ENCODE data around the gene DMRTC1B.
"Not testable (repeated sequence)": the region's sequence is repeated elsewhere in the genome, so short reads cannot be mapped to it uniquely, and the experiment has no call there.

DMRTC1B gene

GRCh38 chrX:72776653-72777466, at the start of gene DMRTC1B:
DMRTC1B (plus strand) TSS chrX:72776890; CDS start chrX:72845136, 68,246 bp downstream.
- not testable (repeated sequence) for DNase-seq

GRCh38 chrX:72727846-72728245, 48.8 kb upstream of the DMRTC1B start:
- DNase-seq = no peak

DNA sequence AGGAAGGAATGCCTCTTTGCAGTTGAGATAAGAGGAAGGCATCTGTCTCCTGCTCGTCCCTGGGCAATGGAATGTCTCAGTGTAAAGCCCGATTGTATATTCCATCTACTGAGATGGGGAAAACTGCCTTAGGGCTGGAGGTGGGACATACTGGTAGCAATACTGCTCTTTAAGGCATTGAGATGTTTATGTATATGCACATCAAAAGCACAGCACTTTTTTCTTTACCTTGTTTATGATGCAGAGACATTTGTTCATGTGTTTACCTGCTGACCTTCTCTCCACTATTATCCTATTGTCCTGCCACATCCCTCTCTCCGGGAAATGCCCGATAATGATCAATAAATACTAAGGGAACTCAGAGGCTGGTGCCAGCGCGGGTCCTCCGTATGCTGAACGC, 43.1 kb upstream of the DMRTC1B start:
- DNase-seq = not testable (repeated sequence)

- no peak for DNase-seq
These were observed 41.1 kb upstream of the DMRTC1B start for GRCh38 chrX:72735561-72735960.

- DNase-seq = not testable (repeated sequence)
These were observed 31.1 kb upstream of the DMRTC1B start for GRCh38 chrX:72745546-72745945.

GRCh38 chrX:72748545-72748944, 28.1 kb upstream of the DMRTC1B start:
- DNase-seq = not testable (repeated sequence)

GRCh38 chrX:72760454-72760853, 16.2 kb upstream of the DMRTC1B start:
- not testable (repeated sequence) for DNase-seq

DNA sequence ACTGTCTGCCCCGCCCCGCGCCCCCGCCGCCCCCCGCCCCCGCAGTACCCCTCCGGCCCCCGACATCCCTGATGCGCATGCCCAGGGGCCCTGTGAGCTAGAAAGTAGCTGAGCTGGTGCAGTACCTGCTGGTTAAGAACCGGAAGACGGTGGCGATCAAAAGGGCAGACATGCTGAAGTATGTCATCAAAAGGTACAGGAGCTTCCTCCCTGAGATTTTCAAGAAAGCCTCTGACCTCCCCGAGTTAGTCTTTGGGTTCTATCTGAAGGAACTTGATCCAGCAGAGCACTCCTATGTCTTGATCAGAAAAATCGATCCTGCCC, 739 bp downstream of the DMRTC1B start:
- DNase-seq = not testable (repeated sequence)

- not testable (repeated sequence) for DNase-seq
These were observed 1.5 kb downstream of the DMRTC1B start for GRCh38 chrX:72778146-72778545.

GRCh38 chrX:72782560-72782959, 5.9 kb downstream of the DMRTC1B start, which contains the start of gene FAM236B:
FAM236B (minus strand) TSS chrX:72782660; CDS start chrX:72782560, 100 bp downstream.
- DNase-seq = not testable (repeated sequence)

DNA sequence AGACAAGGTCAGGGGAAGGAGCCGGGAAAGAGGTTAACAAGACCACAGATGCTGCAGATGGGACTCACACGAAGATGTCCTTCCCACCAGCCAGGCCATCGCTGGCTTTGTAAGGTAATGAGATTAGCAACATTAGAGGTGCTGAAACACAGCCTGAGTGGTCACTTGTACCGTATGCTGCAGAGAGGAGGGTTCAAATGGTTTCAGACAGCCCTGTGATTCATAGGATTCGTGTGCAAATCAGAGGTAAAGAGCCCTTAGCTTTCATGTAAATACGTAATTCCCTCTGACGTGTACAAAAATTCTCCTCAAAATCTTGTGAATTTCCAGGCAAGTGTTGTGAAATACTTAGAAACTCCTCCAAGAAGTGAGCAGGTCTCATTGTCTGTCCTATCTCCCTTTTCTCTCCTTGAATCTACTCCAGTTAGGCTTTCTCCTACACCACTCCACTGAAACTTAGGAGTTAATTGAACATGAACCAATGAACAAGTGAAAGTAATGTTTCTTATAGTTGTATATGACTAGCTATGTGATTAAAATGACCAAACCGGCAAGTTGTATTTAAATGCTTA, 6.8 kb downstream of the DMRTC1B start:
- not testable (repeated sequence) for DNase-seq

GRCh38 chrX:72783964-72784363, 7.3 kb downstream of the DMRTC1B start:
- not testable (repeated sequence) for DNase-seq

GRCh38 chrX:72788142-72788541, 11.5 kb downstream of the DMRTC1B start:
- not testable (repeated sequence) for DNase-seq

DNA sequence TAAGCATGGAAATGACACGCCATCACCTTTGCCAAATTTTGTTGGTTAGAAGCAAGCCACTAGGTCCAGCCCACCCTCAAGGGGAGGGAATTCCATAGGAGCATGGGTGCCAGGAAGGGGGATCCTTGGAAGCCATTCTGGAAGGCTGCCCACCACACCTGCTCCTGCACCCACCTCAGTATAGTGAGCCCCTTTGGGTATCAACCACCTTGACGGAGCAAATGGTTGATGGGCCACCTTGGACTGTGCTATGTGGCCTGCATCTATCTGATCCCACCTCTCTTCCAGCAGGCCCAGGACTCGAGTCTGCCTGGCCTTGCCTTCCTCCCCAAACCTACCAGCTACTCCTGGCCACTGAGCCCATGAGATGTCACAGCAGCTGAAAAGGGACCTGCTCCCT, 13.7 kb downstream of the DMRTC1B start:
- DNase-seq = not testable (repeated sequence)

DNA sequence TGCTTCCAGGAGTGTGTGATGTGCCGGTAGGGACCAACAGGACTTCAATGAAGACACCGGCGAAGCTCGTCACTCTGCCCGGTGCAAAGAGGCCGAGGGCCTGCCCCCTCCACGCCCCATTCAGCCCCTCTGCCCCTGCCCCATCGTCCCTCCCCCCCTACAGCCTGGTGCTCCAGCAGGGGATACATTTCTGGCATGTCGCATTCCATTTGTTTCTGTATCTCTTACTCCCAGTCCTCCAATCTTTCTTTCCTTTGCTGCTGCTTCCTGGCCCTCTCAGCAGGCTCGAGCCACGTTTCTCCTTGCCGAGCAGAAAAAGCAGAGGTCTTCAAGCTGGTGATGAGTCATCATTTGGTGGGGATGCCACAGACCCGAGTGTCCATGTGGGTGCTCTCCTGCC, 31.4 kb downstream of the DMRTC1B start, which contains the start of gene FAM236D:
TSS of gene FAM236D (minus strand) at position 101 of the 400 bp plus-strand sequence. CDS start at position 1, 100 bp downstream.
- DNase-seq = not testable (repeated sequence)

DNA sequence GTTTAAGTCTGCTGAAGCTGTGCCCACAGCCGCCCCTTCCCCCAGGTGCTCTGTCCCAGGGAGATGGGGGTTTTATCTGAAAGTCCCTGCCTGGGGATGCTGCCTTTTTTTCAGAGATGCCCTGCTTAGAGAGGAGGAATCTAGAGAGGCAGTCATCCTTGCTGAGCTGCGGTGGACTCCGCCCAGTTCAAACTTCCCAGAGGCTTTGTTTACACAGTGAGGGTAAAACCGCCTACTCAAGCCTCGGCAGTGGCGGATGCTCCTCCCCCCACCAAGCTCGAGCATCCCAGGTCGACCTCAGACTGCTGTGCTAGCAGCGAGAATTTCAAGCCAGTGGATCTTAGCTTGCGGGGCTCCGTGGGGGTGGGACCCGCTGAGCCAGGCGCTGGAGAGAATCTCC, 54.0 kb downstream of the DMRTC1B start:
- not testable (repeated sequence) for DNase-seq

- DNase-seq = not testable (repeated sequence)
These were observed 60.8 kb downstream of the DMRTC1B start for GRCh38 chrX:72837532-72837931.

DNA sequence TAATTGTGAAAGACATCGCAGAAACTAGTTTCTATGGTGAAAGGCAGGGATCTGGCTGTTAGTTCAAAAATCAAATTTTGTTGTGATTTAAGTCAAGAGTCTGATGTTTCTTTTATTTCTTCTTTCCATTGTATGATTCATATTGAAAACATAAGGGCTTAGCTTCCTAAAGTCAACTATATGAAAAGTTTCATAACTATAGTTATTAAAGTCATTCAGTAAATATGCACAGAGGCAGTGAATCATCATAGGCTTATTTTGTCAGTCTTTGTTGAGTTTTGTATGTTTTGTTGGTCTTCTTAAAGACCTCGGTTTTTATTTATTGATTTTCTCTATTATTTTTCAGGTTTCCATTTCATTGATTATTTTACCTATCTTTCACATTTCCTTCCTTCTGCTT, 106.2 kb downstream of the DMRTC1B start:
- DNase-seq = not testable (repeated sequence)

GRCh38 chrX:72889740-72890139, 113.0 kb downstream of the DMRTC1B start:
- DNase-seq = not testable (repeated sequence)
